NCI-H1436 treated with DMSO at 0.1 percent for 48 hours (cell line): ENCODE data around the gene ATP11B.
"Not testable (repeated sequence)": the region's sequence is repeated elsewhere in the genome, so short reads cannot be mapped to it uniquely, and the experiment has no call there.

ENCODE experiments used
- DNase-seq: peaks from one replicate; lab custom pipeline; 2025; lab: John Stamatoyannopoulos, UW

Gene ATP11B

GRCh38 chr3:182837855-182838454, 44.7 kb downstream of the ATP11B start:
- DNase-seq: no peak

- DNase-seq: no peak
Measured at GRCh38 chr3:182843478-182843877, 50.2 kb downstream of the ATP11B start.

DNA sequence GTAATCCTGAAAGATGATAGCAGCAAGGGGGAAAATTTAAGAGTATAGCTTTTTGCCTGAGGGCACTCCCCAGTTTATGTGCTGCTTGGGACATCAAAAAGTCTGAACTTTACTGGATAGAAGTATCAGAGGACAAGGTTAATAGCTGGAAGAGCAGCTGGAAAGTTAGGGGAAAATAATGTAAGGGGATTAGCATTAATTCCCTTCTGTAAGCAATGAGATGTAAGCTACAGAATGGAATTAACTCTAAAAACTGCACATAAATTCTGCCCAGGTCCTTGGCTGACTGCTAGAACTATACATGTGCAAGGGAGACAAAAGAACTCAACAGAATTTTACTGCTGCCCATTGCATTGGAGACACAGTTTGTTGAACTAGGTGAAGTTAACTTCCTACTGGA, 55.6 kb downstream of the ATP11B start:
- no peak for DNase-seq

GRCh38 chr3:182855076-182855475, 61.8 kb downstream of the ATP11B start:
- DNase-seq: no peak

GRCh38 chr3:182861348-182861747, 68.0 kb downstream of the ATP11B start:
- DNase-seq: no peak

- DNase-seq: no peak
Measured at GRCh38 chr3:182862159-182862860, 69.0 kb downstream of the ATP11B start.

DNA sequence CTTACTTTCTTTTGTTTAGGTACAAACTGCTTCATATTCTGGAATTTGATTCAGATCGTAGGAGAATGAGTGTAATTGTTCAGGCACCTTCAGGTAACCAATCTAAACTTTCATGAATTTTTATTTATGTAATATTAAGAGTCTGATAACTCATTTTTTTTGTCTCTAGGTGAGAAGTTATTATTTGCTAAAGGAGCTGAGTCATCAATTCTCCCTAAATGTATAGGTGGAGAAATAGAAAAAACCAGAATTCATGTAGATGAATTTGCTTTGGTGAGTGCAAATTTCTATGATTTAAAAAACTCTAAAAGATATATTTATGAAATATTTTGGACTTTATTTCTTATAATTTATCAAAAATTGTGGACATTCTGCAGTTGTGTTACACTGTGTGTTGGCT, 75.8 kb downstream of the ATP11B start:
- DNase-seq: no peak

- not testable (repeated sequence) for DNase-seq
Measured at GRCh38 chr3:182870917-182871316, 77.6 kb downstream of the ATP11B start.

- DNase-seq: no peak
Measured at GRCh38 chr3:182879031-182879611, 85.8 kb downstream of the ATP11B start.

DNA sequence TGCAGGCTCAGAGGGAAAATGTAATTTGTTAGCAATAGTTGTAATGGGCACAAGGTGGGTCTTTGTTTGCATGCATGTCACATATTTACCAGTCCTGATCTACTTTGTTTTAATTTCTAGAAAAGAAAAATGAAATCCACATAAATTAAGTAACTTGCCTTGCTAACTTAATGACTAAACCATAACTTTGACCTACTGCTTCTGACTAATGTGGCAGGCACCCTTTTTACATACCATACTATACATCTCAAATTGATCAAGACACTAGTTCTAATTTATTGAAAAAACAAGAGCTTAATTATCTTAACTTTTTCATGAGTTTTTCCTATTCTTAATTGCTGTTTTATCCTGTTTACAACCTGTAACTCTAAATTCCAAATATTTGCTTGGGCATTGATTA, 93.2 kb downstream of the ATP11B start:
- no peak for DNase-seq

GRCh38 chr3:182889948-182890629, 96.8 kb downstream of the ATP11B start:
- no peak for DNase-seq

- no peak for DNase-seq
Measured at GRCh38 chr3:182891364-182891763, 98.1 kb downstream of the ATP11B start.

DNA sequence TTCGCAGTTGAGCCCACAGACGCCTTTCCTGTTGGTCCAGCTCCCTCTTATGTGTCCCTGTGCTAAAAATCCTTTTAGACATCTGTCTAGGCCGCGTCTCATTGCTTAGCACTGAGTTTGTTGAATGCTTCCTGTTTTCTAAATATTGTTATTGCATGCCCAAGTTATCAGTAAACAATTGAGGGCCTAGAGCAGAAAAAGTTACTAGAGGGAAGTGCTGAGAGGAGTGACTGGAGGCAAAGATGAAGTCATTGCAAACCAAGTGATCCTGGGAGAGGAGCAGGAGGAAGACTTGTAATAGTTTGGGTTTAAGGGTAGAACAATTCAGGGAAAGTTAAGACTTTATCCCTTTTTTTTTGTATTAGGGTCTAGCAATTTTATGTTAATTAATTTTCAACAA, 98.9 kb downstream of the ATP11B start:
- no peak for DNase-seq

- DNase-seq: no peak
Measured at GRCh38 chr3:182895513-182896112, 102.3 kb downstream of the ATP11B start.

DNA sequence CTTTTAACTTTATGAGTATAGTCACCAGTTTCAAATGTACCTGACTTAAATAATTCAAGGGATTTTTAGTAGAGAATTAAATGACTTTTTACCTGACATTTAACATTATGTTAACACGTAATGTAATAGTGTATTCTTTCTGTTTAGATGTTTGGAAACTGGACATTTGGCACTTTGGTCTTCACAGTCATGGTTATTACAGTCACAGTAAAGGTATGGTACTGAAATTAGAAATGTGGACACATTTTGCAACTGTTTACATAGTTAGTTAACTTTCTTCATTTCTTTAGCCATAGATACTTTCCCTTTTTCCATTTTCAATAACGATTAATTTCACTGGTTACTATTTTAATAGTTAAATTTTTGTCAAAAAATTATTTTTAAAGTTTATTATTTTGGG, 103.2 kb downstream of the ATP11B start:
- no peak for DNase-seq

DNA sequence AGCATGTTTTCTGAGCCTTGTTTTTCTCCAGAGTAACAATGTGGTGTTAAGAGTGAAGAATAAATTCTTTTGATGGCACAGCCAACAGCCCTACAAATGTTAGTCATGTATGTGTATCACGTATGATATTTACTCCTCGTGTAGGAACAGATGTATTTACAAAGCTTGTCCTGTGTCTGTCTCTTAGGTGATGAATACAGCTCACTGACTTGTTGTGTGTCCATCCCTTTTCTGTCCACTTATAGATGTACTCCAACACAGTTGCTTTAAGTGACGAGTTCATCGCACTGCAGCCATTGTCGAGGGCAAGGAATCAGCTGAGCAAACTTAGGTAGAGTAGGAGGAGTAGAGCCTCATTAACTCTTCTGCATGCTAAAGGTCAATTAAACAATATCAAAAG, 108.9 kb downstream of the ATP11B start:
- DNase-seq: no peak

DNA sequence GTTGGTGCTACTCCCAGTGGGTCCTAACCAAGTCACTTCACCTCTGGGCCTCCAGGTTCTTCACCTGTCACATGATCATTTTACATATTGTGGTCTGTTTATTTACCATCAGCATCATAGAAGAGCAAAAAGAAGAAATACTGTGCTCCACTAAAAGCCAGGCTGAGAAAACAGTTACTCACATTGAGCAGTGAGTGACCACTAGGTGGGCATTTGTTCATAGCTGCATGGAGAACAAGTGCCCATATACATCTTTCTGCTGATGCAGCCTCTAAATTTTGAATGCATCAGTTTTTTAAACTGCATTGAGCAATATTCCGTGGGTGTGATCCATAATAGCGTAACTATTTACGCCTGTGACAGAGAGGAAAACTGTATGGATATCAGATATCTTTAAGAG, 110.9 kb downstream of the ATP11B start:
- DNase-seq: no peak

- DNase-seq: no peak
Measured at GRCh38 chr3:182905623-182906022, 112.3 kb downstream of the ATP11B start.

DNA sequence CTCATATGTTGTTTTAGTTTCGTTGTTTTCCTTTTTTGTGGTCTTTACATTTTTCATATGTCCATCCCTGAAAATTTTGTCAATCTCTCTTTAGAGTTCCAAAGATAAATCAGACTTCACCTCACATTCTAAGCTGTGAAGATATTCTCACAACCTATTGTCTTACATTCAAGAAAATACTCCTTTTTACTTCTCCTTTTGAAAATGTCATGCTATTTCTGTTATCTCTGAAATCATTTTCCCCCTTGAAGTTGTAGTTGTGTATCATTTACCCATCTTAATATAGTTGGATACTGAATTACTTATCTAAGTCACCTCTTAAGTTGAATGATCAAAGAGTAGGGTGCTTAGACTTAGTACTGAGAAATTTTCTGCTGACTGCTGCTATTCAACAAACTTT, 112.7 kb downstream of the ATP11B start:
- no peak for DNase-seq

- no peak for DNase-seq
Measured at GRCh38 chr3:182908471-182908870, 115.2 kb downstream of the ATP11B start.

DNA sequence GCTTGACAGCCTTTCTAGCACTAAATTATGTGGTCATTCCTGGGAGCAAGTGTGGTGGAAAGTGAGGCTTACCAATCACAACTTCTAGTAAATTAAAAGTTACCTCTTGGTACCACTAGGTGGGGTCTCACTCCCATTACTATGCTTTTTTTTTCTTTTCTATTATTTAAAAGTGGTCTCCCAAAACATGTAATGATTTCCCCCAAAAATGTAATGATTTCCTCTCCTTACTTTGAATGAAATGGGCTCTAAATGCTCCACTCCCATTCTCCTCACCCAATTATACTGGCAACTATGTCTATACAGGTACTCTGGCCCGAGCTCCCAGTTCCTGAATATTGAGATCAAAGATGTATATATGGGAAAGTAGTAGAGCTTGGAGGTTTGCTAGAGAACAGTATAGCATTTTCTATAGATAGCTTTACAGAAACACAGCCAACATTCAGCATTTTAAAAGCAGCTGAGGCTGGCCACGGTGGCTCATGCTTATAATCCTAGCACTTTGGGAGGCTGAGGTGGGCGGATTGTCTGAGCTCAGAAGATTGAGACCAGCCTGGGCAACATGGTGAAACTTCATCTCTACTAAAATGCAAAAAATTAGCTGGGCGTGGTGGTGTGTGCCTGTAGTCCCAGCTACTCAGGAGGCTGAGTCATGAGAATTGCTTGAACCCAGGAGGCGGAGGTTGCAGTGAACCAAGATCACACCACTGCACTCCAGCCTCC, 116.2 kb downstream of the ATP11B start:
- no peak for DNase-seq
